GM21786 (cell line): ENCODE results near the gene TGFB1.
A peak's percentile ranks its signal among the peaks of the same experiment; 100 is the strongest.
"Not testable (repeated sequence)": the region's sequence is repeated elsewhere in the genome, so short reads cannot be mapped to it uniquely, and the experiment has no call there.

Source experiments
- ATAC-seq: cut with Tn5 transposase; IDR thresholded peaks from one replicate; pipeline ENCODE4 v1.9.1; 2021; ENCODE audit not compliant: unreplicated experiment

The TGFB1 gene

GRCh38 chr19:41353466-41354342 lies at the start of gene TGFB1:
TSS of gene TGFB1 (minus strand) at chr19:41353922. CDS start at chr19:41353044, 878 bp downstream.
- no peak for ATAC-seq

- no peak for ATAC-seq
These were observed 48.3 kb upstream of the TGFB1 start for GRCh38 chr19:41402010-41402409.

DNA sequence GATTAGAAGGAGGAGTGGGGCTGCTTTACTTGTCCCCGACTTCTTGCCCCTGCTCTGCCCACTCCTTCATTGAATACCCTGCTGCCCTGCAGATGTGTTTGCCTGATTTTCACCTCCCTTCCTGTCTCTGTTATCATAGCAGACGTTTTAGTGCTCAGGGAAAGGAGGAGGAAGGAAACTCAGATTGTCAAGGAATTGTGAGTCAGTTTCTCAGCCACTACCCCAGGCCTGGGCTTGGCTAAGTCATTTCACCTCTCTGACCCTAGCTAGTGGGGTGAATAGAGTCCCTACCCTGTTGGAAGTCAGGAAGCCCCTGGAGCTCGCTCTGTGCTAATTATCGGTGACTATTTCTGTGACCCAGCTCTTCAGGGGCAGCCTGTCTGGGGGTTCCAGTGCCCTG lies 47.8 kb upstream of the TGFB1 start:
- ATAC-seq: no peak

- ATAC-seq: no peak
These were observed 45.8 kb upstream of the TGFB1 start for GRCh38 chr19:41399525-41399924.

GRCh38 chr19:41399091-41399490 lies 45.4 kb upstream of the TGFB1 start:
- ATAC-seq: no peak

DNA sequence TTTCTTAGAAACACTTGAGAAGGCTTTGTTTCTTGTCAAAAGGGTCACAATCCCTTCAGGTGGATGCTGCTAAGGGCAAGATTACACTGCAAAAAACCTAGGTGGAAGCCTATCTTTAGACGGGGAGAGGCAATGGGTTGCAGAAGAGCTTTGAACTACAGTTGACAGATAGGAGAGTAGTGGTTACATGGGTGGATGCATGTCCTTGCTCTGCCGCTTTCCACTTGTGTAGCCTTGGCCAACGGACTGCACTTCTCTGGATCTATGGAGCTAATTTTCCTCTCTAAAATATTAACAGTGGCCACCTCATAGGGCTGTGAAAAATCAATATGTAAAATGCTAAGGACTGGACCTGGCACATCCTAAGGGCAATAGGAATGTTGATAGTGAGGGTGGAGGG lies 44.9 kb upstream of the TGFB1 start:
- ATAC-seq: no peak

DNA sequence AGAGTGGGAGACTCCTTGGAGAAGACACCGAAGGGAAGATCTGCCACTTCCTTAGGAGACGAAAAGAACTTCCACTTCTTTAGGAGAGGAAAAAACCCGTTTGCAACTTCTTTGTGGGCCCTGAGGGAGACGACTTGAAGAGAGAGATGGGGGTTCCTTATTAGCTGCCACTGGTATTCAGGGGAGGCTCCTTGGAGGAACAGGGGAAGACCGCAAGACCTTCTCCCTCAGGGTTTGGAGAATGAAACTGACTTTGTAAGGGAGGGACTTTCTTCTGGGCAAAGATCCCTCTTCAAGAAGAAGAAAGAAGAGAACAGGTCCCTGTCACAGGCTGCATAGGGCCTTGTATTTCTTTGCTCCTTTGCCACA lies 44.3 kb upstream of the TGFB1 start:
- no peak for ATAC-seq

- ATAC-seq: peak; percentile 96
These were observed 43.6 kb upstream of the TGFB1 start, which contains the start of the genes BCKDHA and EXOSC5 for GRCh38 chr19:41397086-41398049. TSS of gene BCKDHA (plus strand) at chr19:41397818. CDS start at chr19:41397828, 10 bp downstream. TSS of gene EXOSC5 (minus strand) at chr19:41397359. CDS start at chr19:41397328, 31 bp downstream.

DNA sequence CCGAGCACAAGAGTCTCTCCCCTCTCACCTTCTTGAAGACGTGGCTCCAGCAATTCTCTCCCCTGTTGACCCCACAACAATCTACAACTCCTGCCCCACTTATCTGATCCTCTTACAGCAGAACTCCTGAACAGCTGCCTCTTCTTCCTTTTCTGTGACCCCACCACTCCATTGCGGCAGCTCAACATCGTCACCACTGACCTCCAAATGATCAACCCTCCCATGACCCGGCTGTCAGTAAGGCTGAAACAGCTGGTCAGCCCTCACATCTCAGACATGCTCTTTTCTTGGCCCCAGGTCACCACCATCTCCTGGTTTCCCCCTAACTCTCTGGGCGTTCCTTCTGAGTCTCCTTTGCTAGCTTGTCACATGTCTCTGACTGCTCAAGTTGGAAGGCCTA lies 41.6 kb upstream of the TGFB1 start:
- no peak for ATAC-seq

DNA sequence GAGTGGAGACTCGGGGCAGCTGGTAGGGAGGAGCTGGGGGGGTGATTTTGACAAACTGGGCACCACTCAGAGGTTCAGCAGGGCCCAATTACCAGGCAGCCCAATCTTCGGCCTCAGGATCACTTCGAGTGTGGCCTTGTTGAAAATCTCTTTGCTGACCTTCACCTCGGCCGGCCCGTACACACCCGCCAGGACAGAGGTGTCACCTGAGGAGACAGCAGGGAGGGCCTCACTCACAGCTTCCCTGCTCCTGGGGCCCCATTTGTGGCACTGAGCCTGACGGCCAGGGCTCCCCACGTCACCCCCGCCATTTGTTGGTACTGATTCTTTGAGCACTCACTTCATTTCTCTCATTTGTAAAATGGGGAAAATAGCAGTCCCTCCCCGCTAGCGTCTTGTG lies 39.1 kb upstream of the TGFB1 start:
- ATAC-seq: no peak

- no peak for ATAC-seq
These were observed 37.9 kb upstream of the TGFB1 start for GRCh38 chr19:41391618-41392017.

GRCh38 chr19:41386442-41386841 lies 32.7 kb upstream of the TGFB1 start:
- no peak for ATAC-seq

GRCh38 chr19:41384351-41384750 lies 30.6 kb upstream of the TGFB1 start:
- no peak for ATAC-seq

DNA sequence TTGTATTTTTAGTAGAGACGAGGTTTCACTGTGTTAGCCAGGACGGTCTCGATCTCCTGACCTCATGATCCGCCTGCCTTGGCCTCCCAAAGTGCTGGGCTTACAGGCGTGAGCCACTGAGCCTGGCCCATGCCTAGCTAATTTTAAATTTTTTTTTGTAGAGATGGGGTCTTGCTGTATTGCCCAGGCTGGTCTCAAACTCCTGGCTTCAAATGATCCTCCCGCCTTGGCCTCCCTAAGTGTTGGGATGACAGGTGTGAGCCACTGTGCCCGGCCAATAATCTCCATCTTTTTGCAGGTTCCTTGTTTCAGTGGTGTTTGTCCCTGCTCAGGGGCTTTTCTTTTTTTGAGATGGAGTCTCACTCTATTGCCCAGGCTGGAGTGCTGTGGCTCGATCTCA lies 27.8 kb upstream of the TGFB1 start:
- not testable (repeated sequence) for ATAC-seq

- ATAC-seq: no peak
These were observed 24.4 kb upstream of the TGFB1 start for GRCh38 chr19:41377977-41378709.

GRCh38 chr19:41376998-41377365 lies 23.3 kb upstream of the TGFB1 start:
- no peak for ATAC-seq

DNA sequence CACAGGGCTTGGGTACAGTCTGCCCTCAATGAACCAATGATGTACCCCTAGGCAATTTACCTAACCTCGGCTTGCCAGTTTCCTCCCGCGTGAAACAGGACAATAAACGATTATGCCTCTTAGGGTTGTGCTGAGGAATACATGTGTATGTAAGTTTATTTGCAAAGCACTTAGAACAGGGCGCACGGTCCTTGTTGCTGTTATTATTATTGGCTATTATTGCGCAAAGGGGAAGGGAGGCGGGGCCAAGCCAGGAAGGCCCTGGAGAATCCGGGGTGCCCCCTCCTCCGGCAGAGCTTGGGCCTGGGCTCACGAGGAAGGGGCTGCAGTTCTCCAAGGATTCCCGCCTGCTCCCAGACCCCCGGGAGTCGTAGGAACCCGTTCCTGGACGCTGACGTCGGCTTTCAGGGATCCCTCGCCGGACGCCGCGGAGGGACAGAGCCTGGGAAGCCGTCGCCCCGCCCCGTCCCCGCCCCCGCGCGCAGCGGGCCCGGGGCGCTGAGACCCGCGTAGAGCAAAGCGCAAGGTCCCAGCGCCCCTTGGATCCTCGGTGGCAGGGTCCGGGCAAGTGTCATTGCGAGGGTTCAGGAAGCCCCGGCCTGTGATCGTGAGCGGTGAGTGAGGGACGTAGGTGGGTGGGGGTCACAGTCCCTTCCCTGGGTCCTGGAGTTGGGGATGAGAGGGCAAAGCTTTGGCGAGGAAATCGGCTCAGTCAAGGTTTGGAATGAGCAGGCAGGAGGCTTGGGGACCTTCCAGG lies 22.7 kb upstream of the TGFB1 start, which contains the start of gene TMEM91:
TSS of gene TMEM91 (plus strand) at position 293 of the 757 bp plus-strand sequence. CDS start 1,777 bp downstream, outside the sequence.
- no peak for ATAC-seq

DNA sequence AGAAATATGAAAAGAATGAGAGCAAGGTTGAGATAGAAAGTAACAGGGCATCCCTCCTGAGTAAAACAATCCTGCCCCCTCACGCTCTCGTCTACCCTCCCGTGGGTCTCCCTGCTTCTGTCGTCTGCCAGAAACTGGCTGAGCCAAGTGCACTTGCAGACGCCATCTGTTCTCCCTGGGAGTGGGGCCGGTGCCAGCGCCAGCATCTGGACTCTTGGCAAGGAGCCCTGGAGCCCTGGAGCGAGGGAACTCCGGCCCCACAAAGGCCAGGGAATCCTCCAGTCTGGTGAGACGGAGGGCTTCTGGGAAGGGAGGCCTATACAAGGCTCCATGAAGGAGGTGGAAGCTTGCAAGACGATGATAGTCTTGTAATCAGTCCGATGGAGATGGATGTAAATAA lies 20.3 kb upstream of the TGFB1 start:
- no peak for ATAC-seq

DNA sequence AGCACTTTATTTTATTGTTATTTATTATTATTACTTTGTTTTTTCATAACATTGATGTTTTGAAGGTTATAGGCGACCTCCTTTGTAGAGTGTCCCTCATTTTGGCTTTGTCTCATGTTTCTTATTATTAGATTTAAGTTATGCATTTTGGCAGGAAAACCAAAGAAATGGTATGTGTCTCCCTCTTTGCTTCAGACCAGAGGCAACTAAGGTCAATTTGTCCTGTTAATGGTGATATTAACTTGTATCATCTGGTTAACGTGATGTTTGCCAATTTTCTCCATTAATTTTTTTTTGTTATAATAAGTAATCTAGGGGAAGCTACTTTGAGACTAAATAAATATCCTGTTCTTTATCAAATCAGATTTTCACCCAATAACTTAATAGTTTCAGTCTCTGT lies 18.8 kb upstream of the TGFB1 start:
- no peak for ATAC-seq

GRCh38 chr19:41371541-41371940 lies 17.8 kb upstream of the TGFB1 start:
- no peak for ATAC-seq
